Activated gamma-delta T cell (primary cell): ENCODE data around the gene PPFIBP1.

Source experiments
- DNase-seq: peaks from one replicate; lab custom pipeline; 2025; lab: John Stamatoyannopoulos, UW

PPFIBP1 gene

DNA sequence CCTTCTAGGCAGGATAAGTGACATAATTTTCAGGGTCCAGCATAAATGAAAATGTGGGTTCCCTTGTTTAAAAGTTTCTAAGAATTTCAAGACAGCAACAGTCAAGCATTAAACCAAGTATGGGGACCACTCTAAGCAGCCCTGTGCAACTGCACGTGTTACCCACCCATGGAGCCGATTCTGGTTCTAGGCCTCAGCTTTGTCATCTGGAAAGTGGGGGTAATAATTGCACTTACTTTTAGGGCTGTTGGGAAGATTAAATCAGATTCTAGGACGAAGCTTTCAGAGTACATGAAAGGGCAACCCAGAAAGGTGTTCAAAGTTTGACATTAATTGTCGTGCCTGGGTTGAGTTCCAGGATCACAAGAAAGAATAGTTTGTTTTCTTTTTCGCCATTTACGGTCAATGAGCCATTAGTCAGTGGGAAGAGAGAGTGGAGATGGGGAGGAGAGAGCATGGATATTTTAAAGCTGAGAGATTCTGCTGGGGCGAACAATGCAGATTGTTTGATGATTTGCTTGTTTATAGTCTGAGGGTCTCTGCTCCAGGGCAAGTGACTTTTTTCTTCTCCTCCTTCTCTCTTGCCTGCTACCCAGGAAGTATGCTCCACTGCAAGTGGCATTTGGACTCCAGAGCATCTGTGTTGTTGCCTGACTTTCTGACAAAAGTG, 10.7 kb upstream of the PPFIBP1 start:
- DNase-seq, result no peak

DNA sequence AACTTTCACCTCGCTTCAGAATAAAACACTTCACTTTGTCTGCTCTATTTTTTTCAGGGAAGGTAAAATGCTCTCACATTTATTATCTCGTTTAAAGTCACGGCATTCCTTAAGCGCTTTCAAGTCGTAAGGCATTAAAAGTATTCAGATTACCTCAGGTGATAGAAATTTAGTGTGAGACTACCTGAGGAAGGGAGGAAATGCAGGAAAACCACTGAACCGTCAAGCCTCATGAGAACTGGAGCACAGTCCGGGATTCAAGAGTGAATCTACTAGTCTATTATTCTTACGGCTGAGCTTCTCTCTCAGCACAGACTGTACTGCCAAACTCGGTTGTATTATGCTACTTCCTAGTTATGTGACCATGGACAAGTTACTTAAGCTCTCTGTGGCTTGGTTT, 8.3 kb upstream of the PPFIBP1 start:
- DNase-seq, result no peak

DNA sequence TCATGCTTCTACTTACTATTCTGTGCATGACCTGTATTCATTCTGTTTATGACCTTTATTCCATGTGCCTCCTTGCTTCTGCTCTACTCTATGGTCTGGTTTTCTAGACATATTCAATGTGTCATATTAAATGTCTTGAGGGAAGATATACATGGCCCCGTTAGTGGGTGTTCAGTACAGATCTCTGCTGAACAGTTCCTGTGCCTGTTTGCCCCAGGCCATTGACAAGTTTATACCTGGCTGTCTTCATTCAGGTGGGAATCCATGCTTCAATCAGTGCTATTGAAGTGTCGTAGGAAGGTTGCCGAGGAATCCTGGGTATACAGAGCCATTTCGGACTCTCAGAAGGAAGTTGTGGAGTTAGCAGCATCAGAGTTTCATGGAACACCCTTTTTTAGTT, 7.4 kb upstream of the PPFIBP1 start:
- DNase-seq, result no peak

DNA sequence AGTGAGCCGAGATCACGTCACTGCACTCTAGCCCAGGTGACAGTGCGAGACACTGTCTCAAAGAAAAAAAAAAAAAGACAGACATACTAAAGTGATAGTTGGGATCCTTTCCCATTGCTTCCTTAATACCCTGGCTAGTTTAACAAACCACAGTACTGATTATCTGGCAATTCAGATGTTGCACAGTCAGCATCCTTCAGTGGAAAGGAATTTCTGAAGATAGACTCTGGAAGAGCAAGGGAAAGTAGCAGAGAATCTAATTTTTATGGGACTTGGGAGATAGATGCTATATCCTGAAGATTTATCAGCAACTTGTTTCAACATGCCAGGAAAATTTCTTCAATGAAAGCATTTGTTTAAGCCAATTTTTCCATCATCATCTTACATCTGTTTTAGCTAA, 6.5 kb upstream of the PPFIBP1 start:
- DNase-seq, result no peak

DNA sequence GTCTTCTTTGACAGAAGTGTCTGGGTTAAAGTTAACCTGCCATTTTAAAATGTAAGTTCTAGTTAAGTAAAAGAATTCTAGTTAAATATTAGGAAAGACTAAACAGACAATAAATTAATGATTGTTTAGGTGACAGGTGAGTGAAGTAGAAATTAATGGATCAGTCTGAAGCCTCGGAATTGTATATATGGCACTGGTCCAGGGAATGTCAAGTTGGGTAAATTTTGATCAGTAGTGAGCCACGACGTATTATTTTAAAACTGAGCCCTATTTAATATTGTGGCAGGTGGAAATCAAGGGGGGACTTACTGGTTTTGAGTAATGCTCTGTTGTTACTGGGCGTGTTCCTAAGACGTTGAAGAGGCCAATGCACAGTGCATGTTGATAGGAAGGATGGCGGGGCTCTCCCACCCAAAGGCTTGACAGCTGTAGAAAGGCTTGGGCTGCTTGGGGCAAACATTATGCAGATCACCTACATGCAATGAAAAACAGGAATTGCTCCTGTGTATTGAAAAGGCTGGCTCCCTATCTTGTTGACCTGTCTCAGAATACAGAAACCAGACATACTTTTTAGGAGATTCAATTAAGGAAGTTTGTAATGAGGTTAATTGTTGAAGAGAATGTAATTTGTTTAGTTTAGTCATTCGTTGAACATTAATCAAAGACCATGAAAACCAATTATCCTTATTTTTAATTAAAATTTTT, 5.9 kb upstream of the PPFIBP1 start:
- no peak for DNase-seq

DNA sequence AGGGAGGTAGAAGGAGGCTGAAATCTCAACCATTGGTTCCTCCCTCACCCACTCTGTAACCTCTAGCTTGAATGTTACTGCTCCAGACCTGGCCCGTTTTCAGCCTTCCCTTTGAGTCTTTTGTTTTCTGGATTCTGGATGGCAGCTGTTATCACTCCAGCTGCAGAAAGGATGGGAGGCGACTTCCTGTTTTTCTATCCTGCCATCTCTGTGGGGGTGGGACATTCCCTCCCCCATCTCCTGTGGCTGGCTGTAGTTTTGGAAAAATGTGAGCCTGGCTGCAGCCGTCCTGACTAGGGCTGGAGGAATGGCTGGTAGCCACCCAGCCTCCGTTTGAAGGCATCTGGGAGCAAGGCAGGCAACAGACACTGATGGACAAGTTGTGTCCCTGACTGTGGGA, 2.9 kb upstream of the PPFIBP1 start:
- DNase-seq, result no peak

DNA sequence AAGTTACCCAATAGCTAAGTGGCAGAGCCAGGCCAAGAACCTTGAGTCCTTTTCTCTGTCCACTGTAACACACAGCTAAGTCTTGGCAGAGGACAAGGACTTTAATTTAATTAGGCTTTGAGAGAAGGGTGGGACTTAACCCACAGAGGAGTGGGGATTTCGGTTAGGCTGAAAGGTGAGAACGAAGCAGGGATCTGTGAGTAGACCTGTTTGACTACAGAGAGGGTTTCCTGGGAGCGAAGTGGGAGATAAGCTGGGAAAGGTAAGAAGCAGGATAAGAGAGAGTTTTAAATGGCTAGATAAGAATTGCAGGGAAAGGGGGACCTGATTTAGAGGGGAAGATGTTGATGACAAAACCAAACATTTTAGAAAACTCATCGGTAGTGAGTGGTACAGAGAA, 2.0 kb upstream of the PPFIBP1 start:
- DNase-seq, result no peak

DNA sequence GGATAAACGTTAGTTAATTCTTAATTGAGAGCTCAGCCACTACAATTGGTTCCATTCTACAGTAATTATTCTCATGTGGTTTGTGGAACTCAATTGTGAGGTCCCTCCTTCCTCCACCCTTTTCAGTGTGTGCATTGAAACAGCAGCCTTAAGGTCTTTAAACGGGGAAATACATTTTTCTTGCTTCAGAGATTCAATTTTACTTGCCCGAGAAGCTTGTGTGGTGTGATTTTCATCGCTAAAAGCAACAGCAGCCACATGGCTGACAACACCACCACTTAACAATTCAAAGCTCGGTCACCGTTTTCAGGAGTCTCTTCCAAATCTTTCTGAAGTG, 733 bp upstream of the PPFIBP1 start:
- DNase-seq, result no peak

DNA sequence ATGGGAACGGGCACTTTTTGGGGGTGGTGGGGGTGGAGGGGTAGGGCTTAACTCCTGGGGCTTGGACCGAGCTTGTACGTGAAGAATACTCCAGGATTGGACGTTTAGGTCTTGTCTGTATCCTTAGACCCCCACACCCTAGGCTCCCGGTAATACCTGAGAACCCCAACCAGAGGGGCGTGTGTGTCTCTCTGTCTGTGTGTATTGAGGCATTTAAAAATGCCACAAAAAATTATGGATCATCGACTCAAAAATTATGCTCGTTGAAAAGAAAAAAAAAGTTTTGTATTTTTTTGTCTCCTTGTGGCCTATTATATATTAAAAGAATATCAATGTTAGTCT, 459 bp downstream of the PPFIBP1 start:
- no peak for DNase-seq

DNA sequence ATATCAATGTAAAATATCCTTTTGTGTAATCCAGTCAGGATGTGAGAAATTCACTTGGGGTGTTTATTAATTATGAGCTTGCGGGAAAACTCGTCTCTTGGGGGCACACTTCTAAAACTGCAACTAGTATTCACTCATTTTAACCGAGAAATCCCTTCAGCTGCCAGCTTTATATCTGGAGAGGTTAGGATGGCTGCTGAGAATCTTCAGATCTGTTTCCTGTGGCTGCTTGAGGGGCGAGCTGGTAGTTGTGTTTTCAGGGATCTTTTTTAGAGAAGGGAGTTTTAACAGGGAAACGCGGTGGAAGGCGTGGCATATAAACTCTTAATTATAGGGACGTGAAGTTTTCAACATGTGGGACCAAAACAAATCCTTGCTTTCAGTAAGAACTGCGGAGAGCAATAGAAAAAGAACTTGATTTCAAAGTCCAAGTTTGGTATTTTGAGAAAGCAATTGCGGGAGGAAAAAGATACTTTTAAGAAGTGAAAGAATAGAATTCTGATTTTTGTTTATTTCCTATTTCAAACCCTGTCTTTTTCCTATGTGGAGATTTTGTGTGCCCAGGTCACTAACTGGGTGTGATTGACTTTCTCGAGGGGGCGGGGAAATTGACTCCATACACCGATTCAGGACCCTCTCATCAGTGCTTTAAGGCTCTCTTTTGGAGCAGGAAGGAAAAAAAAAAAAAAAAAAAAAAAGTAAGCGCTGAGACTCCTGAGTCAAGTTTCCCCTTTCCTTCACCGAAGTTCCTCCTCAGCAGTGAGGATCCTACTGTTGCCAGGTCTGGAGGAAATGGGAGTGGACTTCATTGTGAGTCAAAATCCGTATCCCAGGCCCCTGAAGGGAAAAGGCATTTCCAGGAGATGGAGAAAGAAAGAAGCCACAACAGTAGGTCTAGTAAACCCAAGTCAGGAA, 1.1 kb downstream of the PPFIBP1 start:
- DNase-seq, result no peak

DNA sequence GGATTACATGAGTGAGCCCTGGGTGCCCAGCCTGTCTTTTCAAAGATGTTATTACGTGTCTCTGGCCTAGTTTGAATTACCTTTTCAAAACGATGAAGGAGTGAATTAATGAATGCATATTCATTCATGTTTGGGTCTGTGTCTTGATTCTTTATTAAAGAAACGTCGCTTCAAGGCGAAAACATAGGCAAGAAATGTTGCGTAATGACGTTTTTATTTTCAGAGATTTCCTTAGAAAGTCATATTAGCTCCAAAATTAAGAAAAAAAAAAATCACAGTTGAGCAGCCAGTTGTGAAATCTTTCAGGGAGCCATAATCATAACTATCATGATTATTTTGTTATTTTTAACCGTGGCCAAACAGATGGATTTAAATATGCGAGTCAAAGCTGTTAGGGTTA, 3.5 kb downstream of the PPFIBP1 start:
- DNase-seq, result no peak

DNA sequence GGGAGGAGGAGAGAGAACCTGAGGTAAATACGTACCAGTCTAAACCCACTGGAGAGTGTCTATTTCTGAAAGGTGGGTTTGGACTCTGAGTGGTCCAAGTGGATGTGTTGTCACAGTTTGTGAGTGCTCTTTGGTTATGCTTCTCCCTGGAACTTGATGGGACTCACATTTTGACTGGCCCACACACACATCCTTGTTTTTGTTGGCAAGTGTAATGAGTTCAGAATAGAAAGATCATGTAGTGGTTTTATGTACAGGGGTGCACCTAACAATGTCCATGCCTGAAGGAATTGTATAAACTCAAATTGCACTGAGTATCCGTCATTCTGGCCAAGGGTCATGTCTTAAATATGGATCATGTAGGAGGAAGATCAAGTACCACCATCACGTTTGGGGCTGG, 4.8 kb downstream of the PPFIBP1 start:
- DNase-seq, result no peak

DNA sequence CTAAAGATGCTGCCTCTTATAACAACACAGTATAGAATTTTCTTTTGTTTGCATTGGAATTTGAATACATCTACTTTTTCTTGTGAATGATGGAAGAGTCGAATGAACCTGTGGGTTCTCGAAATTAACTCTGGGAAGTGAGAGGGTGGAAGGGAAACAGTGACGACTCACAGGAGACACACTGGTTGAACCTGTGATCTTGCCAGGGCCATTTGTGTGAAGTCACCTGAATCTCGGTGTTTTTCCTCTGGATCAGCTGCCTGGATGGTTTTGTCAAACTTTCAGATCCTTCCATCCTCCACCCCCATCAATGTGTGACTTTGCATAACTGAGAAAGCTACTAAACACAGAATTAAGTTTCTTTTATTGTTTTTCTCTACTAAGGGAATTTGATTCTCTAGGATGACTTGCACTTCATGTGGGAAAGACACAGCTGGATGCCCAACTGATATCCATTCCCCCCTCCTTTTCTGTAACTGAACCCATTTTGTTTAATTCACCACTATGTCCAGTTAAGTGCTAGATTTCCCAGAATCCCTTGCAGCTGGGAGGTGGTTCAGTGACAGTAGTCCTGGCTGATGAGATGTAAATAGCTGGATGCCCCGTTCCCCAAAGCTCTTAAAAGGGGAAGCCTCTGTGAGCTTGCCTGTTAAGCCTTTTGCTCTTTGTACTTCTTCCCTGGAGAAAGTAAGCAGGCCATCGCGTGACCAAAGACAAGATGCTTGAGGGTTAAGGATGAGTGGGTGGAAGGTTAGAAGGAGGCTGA, 6.3 kb downstream of the PPFIBP1 start:
- DNase-seq, result no peak

DNA sequence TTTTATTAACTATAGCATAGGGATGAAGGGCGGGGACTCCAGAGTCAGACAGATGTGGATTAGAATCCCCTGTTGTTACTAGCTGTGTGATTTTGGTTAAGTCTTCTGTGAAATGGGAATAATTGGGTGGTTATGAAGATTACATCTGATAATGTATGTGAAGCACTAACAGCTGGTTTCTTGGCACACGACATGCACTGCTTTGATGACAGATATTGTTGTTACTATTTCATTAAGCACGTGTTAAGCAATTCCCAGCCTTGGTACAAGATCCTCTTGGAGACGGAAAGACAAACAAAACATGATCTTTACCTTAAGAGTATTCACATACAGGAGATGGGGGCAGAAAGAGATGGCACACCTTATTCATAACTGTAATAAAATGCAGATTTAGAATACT, 7.9 kb downstream of the PPFIBP1 start:
- no peak for DNase-seq

DNA sequence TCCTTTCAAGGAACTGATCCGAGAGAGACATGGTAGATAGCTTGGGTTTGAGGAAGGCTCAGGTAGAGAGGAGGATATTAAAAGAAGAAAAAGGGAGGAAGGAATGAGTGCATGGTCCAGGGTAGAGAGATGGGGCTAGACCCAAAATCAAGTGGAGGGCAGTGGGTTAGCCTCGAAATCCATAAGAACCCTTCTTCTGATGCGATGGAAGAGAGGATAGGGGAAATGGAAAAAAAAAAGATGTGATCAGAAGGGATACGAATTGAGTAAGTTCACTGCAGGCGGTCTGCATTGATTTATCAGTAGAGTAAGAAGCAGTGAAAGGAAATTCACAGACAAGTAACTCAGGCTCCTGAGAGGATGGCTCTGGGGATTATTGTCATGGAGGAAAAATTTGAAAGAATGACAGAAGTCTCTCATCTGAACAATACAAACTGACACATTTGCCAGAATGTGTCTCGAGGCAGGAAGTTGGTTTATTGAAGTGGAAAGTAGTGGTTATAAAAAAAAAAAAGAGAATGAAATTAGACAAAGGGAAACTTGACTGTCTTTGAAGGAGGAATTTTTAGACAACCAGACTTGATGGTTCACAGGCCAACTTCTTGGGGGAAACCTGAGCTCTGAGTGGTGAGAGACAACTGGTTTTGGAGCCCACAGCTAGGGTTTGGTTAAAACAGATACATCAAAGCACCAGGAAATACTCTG, 10.2 kb downstream of the PPFIBP1 start:
- DNase-seq, result no peak

DNA sequence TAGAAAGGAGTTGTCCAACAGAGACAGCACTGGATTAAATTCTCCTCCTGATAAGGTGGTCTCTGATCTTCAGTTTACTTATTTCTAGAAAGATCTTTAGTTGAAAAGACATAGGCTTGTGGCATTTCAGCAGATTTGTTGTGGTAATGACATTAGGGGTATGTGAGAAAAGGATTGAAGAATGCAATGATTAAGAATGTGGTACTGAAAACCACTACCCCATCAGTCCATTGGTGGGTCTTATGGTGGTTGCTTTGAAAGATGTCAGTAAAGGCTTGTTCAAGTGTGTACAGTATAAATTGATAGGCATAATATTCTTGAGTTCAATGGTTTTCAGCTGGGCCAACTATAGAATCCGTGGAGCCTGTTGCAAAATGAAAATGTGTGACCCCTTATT, 10.8 kb downstream of the PPFIBP1 start:
- no peak for DNase-seq

DNA sequence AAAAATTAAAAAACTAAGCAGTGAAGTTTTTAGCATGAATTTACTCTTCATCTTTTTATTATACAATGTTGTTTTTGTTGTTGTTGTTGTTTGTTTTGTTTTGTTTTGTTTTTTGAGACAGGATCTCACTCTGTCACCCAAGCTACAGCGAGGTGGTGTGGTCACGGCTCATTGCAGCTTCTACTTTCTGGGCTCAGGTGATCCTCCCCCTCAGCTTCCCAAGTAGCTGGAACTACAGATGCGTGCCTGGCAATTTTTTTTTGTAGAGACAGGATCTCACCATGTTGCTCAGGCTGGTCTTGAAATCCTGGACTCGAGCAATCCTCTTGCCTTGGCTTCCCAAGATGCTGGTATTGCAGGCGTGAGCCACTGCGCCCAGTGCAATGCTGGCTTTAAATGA, 11.3 kb downstream of the PPFIBP1 start:
- no peak for DNase-seq

DNA sequence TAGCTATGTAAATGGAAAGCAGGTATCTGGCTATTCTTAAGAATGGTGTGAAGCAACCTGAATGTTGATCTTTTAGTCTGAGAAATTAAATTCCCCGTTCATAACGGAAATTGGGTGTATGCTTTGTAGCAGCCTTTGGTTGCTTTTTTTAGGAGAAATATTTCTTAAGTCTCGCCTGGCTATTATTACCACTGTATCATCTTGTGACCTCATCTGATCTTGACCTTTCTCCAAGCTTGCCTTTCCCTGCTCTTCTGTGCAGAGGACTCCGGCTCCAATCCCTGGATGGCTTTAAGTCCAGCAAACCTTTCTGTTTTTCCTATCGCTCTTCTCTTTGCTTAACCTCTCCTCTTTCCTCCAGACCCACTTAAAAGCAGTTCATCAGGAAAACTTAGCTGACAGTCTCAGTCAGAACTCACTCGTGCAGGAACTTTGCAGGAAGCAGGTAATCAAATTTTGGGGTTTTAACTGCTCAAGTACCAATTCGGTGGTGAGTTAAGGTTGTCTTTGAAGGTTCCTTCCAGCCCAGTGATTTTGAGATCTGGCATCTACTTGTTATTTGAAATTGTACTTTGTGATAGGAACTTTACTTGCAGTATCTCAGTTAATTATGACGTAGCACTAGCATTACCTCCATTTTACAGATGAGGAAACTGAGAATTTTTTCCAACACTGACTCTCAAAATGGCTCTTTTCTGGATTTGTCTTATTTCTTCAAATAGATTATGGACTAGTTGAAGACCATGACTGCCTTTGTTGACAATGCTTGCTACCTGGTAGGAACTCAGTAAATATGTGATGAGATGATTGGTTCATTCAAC, 14.1 kb downstream of the PPFIBP1 start:
- no peak for DNase-seq

DNA sequence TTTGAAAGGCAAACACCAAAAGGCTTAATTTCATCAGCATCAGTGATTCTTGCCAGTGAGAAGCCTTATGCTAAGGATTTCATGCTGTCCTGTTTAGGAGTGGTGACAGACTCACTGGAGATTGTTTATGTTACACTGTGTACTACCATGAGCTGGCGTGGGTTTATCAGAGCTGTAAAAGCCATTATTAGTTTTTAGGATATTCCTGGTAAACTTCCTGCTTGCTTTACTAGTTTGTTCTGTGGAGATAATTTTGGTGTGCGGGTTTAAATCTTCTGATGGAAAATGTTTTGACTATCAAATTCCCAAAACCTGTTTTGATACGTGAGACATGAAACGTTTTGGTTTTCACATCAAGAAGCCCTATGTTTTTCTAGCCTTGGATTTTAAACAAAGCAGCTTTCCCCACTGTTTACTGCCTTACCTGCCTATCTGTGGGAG, 15.2 kb downstream of the PPFIBP1 start:
- no peak for DNase-seq

DNA sequence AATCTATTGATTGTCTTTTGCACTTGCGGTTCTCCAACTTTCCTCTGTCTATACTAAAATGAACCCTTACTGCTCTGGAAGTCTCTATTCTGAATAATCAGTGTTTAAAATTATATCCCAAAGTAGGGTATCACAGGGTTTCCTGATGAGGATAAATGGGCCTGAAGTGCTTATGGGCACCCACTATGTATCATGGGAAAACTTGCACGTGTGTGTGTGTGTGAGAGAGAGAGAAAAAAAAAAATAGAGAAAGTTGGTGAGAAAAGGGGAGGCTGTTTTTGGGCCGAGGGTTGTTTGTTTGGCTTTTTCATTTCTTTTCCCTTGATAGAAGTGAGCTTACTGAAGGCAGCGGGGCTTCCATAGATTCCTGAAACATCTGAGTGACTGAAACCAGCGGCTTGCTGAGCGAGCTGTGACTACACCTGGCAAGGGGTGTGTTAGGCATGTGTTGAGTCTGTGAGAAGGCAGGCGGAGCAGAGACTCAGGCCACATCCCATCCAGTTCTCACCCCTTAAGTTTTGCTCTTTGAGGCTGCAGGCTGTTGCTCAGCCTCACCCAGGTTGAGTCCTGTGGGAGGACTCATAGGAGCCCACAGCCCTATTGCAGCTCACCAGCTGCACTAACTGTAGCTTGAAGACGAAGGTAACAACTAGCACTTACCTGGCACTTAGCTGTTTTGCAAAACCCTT, 17.2 kb downstream of the PPFIBP1 start:
- DNase-seq, result no peak
